CMK (cell line): Measurements from ENCODE around the gene CHRNA7.
"Not testable (repeated sequence)": the region's sequence is repeated elsewhere in the genome, so short reads cannot be mapped to it uniquely, and the experiment has no call there.

ENCODE experiments used
- DNase-seq: peaks from one replicate; pipeline ENCODE4 v3.0.0-alpha.2; 2010; ENCODE audit warnings: low read depth

CHRNA7 gene

DNA sequence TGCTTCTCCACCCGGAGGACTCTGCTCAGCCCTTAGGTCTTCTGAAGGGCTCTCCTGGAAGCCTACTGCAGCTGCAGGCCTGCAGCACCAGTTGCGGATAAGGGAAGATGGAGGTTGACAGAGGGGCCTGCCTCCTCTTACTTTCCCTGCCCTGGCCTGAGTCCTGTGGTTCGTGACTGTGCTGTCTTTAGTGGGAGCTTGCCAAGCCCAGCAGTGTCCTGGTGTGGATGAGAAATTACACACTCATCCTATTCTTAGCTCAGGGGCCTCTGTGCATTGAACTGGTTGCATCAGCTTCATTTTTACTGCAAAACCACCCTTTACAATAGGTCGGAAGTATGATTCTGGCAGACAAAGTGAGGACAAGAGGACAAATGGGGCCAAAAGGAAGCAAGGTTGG is 163.5 kb downstream of the CHRNA7 start:
- not testable (repeated sequence) for DNase-seq

DNA sequence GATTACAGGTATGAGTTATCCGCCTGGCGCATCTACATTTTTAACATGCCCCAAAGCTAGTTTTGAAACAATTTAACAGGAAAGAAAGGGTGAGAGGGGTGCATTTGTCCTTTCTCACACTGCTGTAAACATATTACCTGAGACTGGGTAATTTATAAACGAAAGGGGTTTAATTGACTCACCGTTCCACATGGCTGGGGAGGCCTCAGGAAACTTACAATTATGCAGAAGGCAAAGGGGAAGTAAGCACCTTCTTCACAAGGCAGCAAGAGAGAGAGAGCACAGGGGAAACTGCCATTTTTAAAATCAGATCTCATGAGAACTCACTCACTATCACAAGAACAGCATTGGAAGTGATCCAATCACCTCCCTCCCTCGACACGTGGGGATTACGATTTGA is 165.9 kb downstream of the CHRNA7 start:
- not testable (repeated sequence) for DNase-seq

DNA sequence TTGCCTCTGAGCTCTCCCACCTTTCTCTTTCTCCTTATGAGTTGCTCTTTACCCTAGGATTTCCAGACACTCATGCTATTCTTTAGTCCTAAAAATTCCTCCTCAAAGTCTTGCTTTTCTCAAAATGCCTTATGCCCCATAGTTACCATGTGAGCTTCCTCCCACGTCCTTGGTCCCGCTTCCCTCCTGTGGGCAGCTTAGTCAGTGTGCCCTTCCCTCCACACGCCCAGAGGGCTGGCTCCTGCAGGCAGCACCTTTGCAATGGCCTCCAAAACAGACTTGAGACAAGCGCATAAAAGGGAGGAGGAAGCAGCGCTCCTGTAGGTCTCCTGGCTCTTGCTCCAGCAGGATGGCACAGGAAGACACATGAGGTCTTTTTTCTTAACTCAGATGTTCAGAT is 168.6 kb downstream of the CHRNA7 start:
- not testable (repeated sequence) for DNase-seq

DNA sequence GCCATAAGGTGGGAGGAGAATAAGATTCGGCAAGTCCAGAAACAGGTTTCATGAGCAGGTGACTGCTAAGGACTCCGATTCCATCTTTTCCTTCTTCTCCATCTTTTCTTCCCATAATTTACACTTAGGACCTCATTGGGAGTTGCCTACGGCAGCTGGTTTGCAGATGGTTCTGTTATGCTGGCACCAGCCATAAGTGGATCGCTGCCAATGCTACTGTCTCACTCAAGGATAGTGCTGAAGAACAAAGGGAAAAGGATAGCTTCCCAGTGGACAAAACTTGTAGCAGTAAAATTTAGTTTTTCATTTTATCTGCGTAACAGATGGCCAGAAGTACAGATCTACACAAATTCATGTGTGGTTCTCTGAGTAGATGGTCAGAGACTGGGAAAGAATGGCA is 178.8 kb downstream of the CHRNA7 start:
- DNase-seq, result not testable (repeated sequence)

DNA sequence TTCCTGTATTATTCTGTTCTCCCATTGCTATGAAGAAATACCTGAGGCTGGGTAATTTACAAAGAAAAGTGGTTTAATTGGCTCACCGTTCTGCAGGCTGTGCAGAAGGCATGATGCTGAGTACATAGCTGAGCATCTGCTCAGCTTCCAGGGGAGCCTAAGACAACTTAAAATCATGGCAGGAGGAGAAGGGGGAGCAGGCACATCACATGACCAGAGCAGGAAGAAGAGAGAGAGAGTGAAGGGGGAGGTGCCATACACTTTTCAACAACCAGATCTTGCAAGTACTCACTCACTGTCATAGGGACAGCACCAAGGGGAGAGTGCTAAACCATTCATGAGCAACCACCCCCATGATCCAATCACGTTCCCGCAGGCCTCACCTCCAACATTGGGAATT is 188.4 kb downstream of the CHRNA7 start:
- no peak for DNase-seq
